Measurements from ENCODE around the gene RNF26. TPM values are rescaled to one million over a fixed set of nuclear protein-coding genes. Genes with fewer than 3 reads are reported as not detected.

The RNF26 gene
- total and polyA plus RNA-seq, 2 of the 13 experiments (the other 11 are each of a cell fraction or from before 2014, with no cell fraction given) = 11.9 to 26.3 TPM

DNA sequence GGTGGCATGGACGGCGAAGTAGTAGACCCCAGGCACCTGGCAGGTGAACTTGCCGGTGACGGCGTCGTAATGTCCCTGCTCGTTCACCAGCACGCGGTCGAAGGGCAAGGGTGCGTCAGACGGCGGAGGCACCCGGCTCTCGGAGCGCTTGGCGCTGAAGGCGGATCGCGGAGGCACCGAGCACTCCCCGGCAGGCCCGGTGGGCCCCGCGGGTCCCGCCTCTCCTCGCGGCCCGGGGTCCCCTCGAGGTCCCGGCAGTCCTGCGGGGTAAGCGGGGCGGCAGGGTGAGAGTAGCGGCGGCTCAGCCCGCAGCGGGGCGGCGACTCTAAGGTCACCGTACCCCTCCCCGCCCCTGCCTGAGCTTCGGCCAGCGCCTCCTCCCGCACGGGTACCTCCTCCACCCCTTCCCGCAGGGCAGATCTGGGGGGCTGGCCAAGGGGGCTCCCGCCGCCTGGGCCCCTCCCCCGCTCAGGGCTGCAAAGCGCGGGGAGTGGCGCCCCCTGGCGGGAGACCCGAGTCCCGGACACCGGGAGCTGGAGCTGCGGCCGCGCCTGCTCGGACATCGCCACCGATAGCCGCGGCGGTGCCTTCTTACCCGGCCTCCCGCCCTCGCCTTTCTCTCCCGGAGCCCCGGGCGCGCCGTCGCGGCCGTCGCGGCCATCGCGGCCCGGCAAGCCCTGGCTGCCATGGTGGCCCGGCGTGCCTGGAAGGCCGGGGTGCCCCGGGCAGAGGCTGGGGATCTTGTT lies 5.4 kb downstream of the RNF26 start (continued):
- TF ChIP-seq, protein P1, sequence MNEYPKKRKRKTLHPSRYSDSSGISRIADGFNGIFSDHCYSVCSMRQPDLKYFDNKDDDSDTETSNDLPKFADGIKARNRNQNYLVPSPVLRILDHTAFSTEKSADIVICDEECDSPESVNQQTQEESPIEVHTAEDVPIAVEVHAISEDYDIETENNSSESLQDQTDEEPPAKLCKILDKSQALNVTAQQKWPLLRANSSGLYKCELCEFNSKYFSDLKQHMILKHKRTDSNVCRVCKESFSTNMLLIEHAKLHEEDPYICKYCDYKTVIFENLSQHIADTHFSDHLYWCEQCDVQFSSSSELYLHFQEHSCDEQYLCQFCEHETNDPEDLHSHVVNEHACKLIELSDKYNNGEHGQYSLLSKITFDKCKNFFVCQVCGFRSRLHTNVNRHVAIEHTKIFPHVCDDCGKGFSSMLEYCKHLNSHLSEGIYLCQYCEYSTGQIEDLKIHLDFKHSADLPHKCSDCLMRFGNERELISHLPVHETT (CRISPR knock-in tag; conservative IDR thresholded peaks at IDR 0.05) = 0 out of 2 replicates have a peak, but pooled peaks have one; percentile 33

DNA sequence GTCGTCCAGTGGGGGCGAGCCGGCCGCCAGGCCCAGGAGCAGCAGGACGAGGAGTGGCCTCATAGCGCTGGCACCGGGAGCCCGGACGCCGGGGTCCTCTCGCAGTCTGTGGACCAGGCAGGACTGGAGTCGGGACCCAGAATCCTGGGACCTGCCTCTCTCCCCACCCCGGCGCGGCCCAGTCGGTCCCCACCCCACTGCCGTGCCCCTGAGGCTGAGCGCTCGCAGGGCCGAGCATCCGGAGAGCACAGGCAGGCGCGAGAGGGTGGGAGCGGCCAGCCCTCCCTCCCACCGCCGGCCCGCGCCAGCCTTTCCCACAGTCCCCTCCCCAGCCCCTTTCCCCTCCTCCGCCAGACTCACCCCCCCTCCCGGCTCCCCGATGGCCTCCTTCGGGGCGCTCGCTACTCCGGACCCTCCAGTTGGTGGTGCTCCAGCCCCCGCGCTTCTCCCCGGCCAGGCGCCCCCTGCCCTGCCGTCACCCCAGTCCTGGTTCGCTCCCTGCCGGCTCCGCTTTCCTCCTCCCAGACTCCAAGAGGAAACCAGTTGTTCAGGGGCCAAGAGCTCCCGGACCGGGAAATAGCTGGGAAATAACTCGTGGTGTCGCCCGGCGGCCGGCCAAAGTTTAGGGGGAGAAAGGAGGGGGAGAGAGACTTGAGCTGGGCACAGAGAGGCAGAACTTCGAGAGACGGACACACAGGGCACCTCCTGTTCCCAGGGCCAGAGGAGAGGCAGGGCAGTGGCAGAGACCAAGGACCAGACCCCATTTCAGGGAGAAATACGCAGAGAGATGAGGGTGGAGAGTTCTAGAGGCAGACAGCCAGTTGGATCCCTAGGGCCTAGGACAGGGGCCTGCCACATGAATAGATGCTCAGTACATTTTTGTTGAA lies 6.3 kb downstream of the RNF26 start, which contains the start of gene C1QTNF5:
Gene C1QTNF5 (minus strand): TSS at position 549 of the 887 bp plus-strand sequence. CDS start 486 bp downstream, at position 63.
- no peak for FAIRE-seq
- DNase-seq (ENCODE audit: low spot score) = no peak
- 4% methylated on average over 22 of the region's 53 CpGs for WGBS (ENCODE audit: low lambda C conversion rate)
- Histone ChIP-seq H3K4me2 (ENCODE audit: low read depth, low read length) (peak within 1 kb of the TSS; percentile 84), H4K20me1 (ENCODE audit: insufficient read depth, low read length) (peaks cover 4% of the 10 kb centered on the region; the same call in 1 of the 2 replicates), H3K9ac (ENCODE audit: insufficient read depth, low read depth, low read length) (peak within 1 kb of the TSS; percentile 57), H3K36me3 (replicated peaks in 1 of 2; ENCODE audit: control insufficient read depth in 1 of 2, insufficient read depth in 2 of 2, low read length in 2 of 2) (peaks cover 8 to 14% of the 10 kb centered on the region in 2 experiments; a peak in 4 of 5 replicates), H2AFZ (ENCODE audit: low read length) (no peak within 1 kb of the TSS), H3K4me3 (replicated peaks in 1 of 3; ENCODE audit: insufficient read depth in 1 of 3, low read depth in 2 of 3, low read length in 3 of 3) (peak within 1 kb of the TSS; percentile 57 to 79 (median 62)), H3K27ac (ENCODE audit: extremely low read length, insufficient read depth, low read length) (no peak within 1 kb of the TSS), H3K79me2 (ENCODE audit: insufficient read depth, low read length) (peaks cover 14% of the 10 kb centered on the region), H3K27me3 (ENCODE audit: control insufficient read depth in 1 of 2, insufficient read depth in 2 of 2, low read length in 2 of 2) (peaks cover 2 to 48% of the 10 kb centered on the region in 2 experiments; a peak in 4 of 5 replicates), H3K4me1 (ENCODE audit: insufficient read depth, low read length) (peaks cover 45% of the 10 kb centered on the region), H3K9me3 (ENCODE audit: low read length) (no peaks in the 10 kb centered on the region)
- intact Hi-C loops (cut with micrococcal nuclease; ENCODE audit: unreplicated experiment) = no loop called here
- POLR2A ChIA-PET = interaction anchor here (0.6 to 3.2 kb wide), 8 partner anchors 10 to 219 kb away, joined by 3 to 31 read pairs (median 4); partner anchors contain the start of genes CBL, HINFP and USP2
- peak; percentile 32 for ATAC-seq
- CTCF ChIA-PET (ENCODE audit: low intra/inter-chr PET ratio, low total read pairs) = interaction anchor here (1.0 to 1.6 kb wide), 3 partner anchors 30 to 36 kb away, joined by 3 to 12 read pairs (median 3); no protein-coding TSS in a partner anchor
- in situ Hi-C loops (cut with HindIII; ENCODE audit: extremely low pct_ligation_motif_present, low pct_unique_long_range_greater_than_20kb) = no loop called here
- no TSS peak for BruUV-seq (replicated peaks)
- TF ChIP-seq ATF7 (IDR thresholded peaks at IDR 0.05) (no peak), ATF7 (CRISPR knock-in tag; IDR thresholded peaks at IDR 0.05) (0 out of 2 replicates have a peak, but pooled peaks have one; percentile 5), ZNF124 (CRISPR knock-in tag; IDR thresholded peaks at IDR 0.05) (no peak), PLRG1 (conservative IDR thresholded peaks at IDR 0.05) (no peak), MAFG (CRISPR knock-in tag; IDR thresholded peaks at IDR 0.05) (no peak), GABPB1 (CRISPR knock-in tag; IDR thresholded peaks at IDR 0.05) (peak; percentile 31; the same call in 1 of the 2 replicates), HNRNPK (IDR thresholded peaks at IDR 0.05; ENCODE audit: low read depth, low read length, poor library complexity, severe bottlenecking) (peak; percentile 87), ZC3H13 (CRISPR knock-in tag; IDR thresholded peaks at IDR 0.05) (0 out of 2 replicates have a peak, but pooled peaks have one; percentile 3), ZNF749 (CRISPR knock-in tag; IDR thresholded peaks at IDR 0.05; ENCODE audit: borderline replicate concordance) (0 out of 2 replicates have a peak, but pooled peaks have one; percentile 40), PRPF4 (IDR thresholded peaks at IDR 0.05; ENCODE audit: low read depth, low read length, poor library complexity, severe bottlenecking) (no peak)
- TF ChIP-seq, protein P2, sequence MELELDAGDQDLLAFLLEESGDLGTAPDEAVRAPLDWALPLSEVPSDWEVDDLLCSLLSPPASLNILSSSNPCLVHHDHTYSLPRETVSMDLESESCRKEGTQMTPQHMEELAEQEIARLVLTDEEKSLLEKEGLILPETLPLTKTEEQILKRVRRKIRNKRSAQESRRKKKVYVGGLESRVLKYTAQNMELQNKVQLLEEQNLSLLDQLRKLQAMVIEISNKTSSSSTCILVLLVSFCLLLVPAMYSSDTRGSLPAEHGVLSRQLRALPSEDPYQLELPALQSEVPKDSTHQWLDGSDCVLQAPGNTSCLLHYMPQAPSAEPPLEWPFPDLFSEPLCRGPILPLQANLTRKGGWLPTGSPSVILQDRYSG (CRISPR knock-in tag; IDR thresholded peaks at IDR 0.05) = 0 out of 2 replicates have a peak, but pooled peaks have one; percentile 7
- TF ChIP-seq, protein P3, sequence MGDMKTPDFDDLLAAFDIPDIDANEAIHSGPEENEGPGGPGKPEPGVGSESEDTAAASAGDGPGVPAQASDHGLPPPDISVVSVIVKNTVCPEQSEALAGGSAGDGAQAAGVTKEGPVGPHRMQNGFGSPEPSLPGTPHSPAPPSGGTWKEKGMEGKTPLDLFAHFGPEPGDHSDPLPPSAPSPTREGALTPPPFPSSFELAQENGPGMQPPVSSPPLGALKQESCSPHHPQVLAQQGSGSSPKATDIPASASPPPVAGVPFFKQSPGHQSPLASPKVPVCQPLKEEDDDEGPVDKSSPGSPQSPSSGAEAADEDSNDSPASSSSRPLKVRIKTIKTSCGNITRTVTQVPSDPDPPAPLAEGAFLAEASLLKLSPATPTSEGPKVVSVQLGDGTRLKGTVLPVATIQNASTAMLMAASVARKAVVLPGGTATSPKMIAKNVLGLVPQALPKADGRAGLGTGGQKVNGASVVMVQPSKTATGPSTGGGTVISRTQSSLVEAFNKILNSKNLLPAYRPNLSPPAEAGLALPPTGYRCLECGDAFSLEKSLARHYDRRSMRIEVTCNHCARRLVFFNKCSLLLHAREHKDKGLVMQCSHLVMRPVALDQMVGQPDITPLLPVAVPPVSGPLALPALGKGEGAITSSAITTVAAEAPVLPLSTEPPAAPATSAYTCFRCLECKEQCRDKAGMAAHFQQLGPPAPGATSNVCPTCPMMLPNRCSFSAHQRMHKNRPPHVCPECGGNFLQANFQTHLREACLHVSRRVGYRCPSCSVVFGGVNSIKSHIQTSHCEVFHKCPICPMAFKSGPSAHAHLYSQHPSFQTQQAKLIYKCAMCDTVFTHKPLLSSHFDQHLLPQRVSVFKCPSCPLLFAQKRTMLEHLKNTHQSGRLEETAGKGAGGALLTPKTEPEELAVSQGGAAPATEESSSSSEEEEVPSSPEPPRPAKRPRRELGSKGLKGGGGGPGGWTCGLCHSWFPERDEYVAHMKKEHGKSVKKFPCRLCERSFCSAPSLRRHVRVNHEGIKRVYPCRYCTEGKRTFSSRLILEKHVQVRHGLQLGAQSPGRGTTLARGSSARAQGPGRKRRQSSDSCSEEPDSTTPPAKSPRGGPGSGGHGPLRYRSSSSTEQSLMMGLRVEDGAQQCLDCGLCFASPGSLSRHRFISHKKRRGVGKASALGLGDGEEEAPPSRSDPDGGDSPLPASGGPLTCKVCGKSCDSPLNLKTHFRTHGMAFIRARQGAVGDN (CRISPR knock-in tag; IDR thresholded peaks at IDR 0.05) = peak; percentile 39; the same call in 1 of the 2 replicates
